MM.1S (cell line): ENCODE data around the gene DLEC1.

Source experiments
- DNase-seq: peaks from one replicate; pipeline ENCODE4 v3.0.0-alpha.2; 2015
- H2AFZ ChIP-seq: fragments of 300-600 bp; sonication (generic); 2 replicates; pipeline ENCODE4 v1.6.0; 2016; ENCODE audit warnings: antibody characterized with exemption, low read length
- H3F3A ChIP-seq: fragments of 300-600 bp; sonication (generic); 2 replicates; pipeline ENCODE4 v1.6.1; 2016; ENCODE audit warnings: mild to moderate bottlenecking, antibody characterized with exemption, low read length, moderate library complexity, mixed read lengths; ENCODE audit not compliant: insufficient read depth
- H3K27ac ChIP-seq: fragments of 300-600 bp; sonication (generic); 2 replicates; pipeline ENCODE4 v1.5.1; 2016; ENCODE audit warnings: mild to moderate bottlenecking, low read length
- H3K27me3 ChIP-seq: fragments of 300-600 bp; sonication (generic); replicated peaks from 2 replicates; pipeline ENCODE4 v1.6.0; 2016; ENCODE audit warnings: low read length; ENCODE audit not compliant: insufficient read depth
- H3K36me3 ChIP-seq: fragments of 300-600 bp; sonication (generic); replicated peaks from 2 replicates; pipeline ENCODE4 v1.6.1; 2016; ENCODE audit warnings: mild to moderate bottlenecking, low read length, mixed read lengths; ENCODE audit not compliant: insufficient read depth
- H3K4me1 ChIP-seq: fragments of 300-600 bp; sonication (generic); 2 replicates; pipeline ENCODE4 v1.6.1; 2016; ENCODE audit warnings: low read length, mixed read lengths
- H3K4me2 ChIP-seq: fragments of 300-600 bp; sonication (generic); 2 replicates; pipeline ENCODE4 v1.6.0; 2016; ENCODE audit warnings: low read depth, low read length
- H3K4me3 ChIP-seq: fragments of 300-600 bp; sonication (generic); 2 replicates; pipeline ENCODE4 v1.5.1; 2016; ENCODE audit warnings: low read length, mixed read lengths
- H3K79me2 ChIP-seq: fragments of 300-600 bp; sonication (generic); 2 replicates; pipeline ENCODE4 v1.6.1; 2016; ENCODE audit warnings: mixed run types, low read length, mixed read lengths
- H3K9ac ChIP-seq: fragments of 300-600 bp; sonication (generic); 2 replicates; pipeline ENCODE4 v1.6.1; 2016; ENCODE audit warnings: low read length, mixed read lengths
- H3K9me2 ChIP-seq: fragments of 300-600 bp; sonication (generic); replicated peaks from 2 replicates; pipeline ENCODE4 v1.6.1; 2016; ENCODE audit warnings: mild to moderate bottlenecking, low read length, mixed read lengths; ENCODE audit not compliant: insufficient read depth
- H3K9me3 ChIP-seq: fragments of 300-600 bp; sonication (generic); replicated peaks from 2 replicates; pipeline ENCODE4 v1.6.1; 2016; ENCODE audit warnings: mild to moderate bottlenecking, low read length, mixed read lengths; ENCODE audit not compliant: insufficient read depth
- H4K20me1 ChIP-seq: fragments of 300-600 bp; sonication (generic); 2 replicates; pipeline ENCODE4 v1.6.1; 2016; ENCODE audit warnings: mild to moderate bottlenecking, low read length, moderate library complexity, mixed read lengths; ENCODE audit not compliant: insufficient read depth
- EZH2 ChIP-seq: fragments of 300-600 bp; sonication (generic); optimal IDR thresholded peaks from 2 replicates; pipeline ENCODE3; 2017; ENCODE audit warnings: low read depth, mild to moderate bottlenecking, antibody characterized with exemption, low read length, mixed read lengths
- EZH2phosphoT487 ChIP-seq: fragments of 300-600 bp; sonication (generic); IDR thresholded peaks from 2 replicates; pipeline ENCODE4 v1.6.1; 2018; ENCODE audit warnings: antibody characterized with exemption, low read length
- TF ChIP-seq, protein P1 (sequence below): fragments of 300-600 bp; sonication (generic); IDR thresholded peaks from 2 replicates; pipeline ENCODE4 v1.5.1; 2016; ENCODE audit warnings: antibody characterized with exemption, low read length, mixed read lengths

DLEC1 gene

DNA sequence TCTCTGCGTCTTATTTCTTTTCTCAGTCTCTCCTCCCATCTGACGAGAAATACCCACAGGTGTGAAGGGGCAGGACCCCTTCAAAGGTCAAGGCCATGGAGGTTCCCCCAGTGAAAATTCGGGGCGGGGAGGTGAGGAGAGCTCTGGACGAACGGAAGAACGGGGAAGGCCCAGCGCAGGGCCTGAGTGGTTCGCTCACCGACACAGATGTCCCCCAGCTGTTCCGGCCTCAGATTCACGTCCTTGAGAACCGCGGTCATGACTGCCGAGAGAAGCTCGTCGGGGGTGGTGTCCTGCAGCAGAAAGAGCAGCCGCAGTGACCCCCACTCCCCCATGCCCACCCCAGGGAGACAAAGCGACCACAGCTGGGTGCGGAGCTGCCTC lies 97.4 kb downstream of the DLEC1 start:
- no peaks in the 10 kb centered on the region for H3K9me2 ChIP-seq
- H3K4me1 ChIP-seq: peaks cover 6% of the 10 kb centered on the region; the same call in 1 of the 2 replicates
- peak overlapping the region; percentile 85 for H3K9ac ChIP-seq
- peak overlapping the region; percentile 66 for H3K4me3 ChIP-seq
- TF ChIP-seq EZH2phosphoT487: no peak
- TF ChIP-seq EZH2: no peak
- TF ChIP-seq, protein P1, sequence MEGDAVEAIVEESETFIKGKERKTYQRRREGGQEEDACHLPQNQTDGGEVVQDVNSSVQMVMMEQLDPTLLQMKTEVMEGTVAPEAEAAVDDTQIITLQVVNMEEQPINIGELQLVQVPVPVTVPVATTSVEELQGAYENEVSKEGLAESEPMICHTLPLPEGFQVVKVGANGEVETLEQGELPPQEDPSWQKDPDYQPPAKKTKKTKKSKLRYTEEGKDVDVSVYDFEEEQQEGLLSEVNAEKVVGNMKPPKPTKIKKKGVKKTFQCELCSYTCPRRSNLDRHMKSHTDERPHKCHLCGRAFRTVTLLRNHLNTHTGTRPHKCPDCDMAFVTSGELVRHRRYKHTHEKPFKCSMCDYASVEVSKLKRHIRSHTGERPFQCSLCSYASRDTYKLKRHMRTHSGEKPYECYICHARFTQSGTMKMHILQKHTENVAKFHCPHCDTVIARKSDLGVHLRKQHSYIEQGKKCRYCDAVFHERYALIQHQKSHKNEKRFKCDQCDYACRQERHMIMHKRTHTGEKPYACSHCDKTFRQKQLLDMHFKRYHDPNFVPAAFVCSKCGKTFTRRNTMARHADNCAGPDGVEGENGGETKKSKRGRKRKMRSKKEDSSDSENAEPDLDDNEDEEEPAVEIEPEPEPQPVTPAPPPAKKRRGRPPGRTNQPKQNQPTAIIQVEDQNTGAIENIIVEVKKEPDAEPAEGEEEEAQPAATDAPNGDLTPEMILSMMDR: no peak
- H3K4me2 ChIP-seq: peak overlapping the region; percentile 86
- H4K20me1 ChIP-seq: no peaks in the 10 kb centered on the region
- no peak overlapping the region; the same call in 1 of the 2 replicates for H3K27ac ChIP-seq
- peaks cover 28% of the 10 kb centered on the region for H3K79me2 ChIP-seq
- H3F3A ChIP-seq: no peaks in the 10 kb centered on the region
- peak; percentile 14 for DNase-seq
- H3K9me3 ChIP-seq: no peaks in the 10 kb centered on the region
- H2AFZ ChIP-seq: peak overlapping the region; percentile 86
- H3K36me3 ChIP-seq: no peaks in the 10 kb centered on the region
- H3K27me3 ChIP-seq: no peaks in the 10 kb centered on the region

DNA sequence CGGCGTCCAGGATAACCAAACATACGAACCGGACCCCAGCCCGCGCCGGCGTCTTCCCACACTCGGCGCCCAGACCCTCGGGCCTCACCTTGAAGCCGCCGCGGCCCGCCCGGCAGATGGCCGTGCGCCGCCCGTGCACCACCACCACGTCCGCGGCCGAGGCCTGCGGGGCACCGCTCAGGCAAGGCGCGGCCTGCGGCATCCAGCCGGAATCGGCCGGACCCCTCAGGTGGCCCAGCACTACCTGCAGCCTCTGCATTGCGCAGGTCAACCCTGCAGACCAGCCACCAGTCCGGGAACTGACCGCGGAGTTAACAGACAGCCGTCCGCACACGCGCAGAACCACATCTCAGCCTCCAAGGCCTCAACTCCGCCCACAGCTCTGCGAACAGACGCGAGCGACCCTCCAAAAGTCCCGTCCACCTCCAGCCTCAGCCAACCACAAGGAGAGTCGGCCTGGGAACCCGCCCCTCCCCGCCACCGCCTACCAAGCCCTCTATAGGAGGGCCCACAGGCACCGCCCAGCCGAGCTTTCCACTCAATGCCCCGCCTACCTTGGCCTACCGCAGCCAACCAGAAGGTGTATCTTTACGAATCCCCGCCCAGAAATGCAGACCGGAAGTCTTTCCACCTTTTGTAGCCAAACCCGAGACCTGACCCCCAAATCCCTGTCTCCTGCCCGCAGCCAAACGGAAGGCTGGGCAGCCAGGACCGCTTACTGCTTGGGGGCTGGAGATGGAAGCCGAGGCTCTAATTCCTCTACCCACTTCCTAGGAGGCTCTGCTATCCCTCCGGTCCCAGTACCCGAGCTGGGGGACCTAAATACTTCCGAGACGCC lies 98.0 kb downstream of the DLEC1 start, which contains the start of gene ACAA1:
ACAA1 (minus strand) TSS at position 351 of the 838 bp plus-strand sequence; CDS start at position 259, 92 bp downstream.
- H3K4me1 ChIP-seq: peaks cover 6% of the 10 kb centered on the region; the same call in 1 of the 2 replicates

DNA sequence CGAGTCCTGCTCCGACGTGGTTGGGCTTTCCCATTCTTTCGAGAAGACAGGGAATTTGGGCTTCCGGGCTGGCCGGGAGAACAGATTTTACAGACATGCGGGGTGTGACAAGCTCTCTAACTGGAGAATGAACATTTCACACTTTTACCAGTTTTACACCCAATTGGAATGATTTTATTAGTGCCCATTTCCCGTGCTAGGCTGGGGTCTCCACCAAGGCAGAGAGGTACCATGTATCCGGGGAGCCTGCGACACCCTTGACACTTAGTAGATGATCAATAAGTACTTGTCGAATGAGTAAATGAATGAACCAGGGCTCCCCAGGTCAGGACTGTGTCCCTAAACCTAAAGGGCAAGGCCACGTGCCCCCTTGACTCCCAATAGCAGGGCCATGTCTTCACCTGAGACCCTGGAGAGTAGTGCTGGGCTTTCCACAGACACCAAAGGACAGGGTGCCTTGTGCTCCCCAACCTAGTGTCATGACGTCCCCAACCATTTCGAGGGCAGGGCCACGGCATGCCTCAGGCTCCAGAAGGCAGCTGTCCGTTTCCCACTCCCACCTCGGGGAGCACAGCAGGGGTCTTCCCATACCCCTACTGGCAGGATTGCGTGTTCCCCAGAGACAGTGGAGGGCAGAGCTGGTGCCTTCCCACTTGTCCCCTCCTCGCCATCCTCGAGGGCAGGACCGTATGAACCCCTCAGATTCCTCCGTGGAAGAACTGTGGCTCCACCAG lies 98.8 kb downstream of the DLEC1 start:
- H3K27ac ChIP-seq: peak overlapping the region; percentile 12; the same call in 1 of the 2 replicates
- H3K9me3 ChIP-seq: no peaks in the 10 kb centered on the region
- no peaks in the 10 kb centered on the region for H3K9me2 ChIP-seq
- H3K27me3 ChIP-seq: no peaks in the 10 kb centered on the region
- no peaks in the 10 kb centered on the region for H4K20me1 ChIP-seq
- no peaks in the 10 kb centered on the region for H3K36me3 ChIP-seq
- peak overlapping the region; percentile 51; the same call in 1 of the 2 replicates for H3K9ac ChIP-seq
- H2AFZ ChIP-seq: peak overlapping the region; percentile 75
- peak overlapping the region; percentile 66 for H3K4me3 ChIP-seq
- peak overlapping the region; percentile 96 for H3K4me2 ChIP-seq
- H3F3A ChIP-seq: no peaks in the 10 kb centered on the region
- no peak for TF ChIP-seq EZH2phosphoT487
- TF ChIP-seq, protein P1: no peak
- no peak for TF ChIP-seq EZH2
- H3K4me1 ChIP-seq: peaks cover 6% of the 10 kb centered on the region; the same call in 1 of the 2 replicates
- DNase-seq: peak; percentile 20
- peaks cover 28% of the 10 kb centered on the region for H3K79me2 ChIP-seq

More for the DNA sequence above, 98.0 kb downstream of the DLEC1 start, which contains the start of gene ACAA1:
- no peaks in the 10 kb centered on the region for H3K9me2 ChIP-seq
- peak within 1 kb of the TSS; percentile 86 for H2AFZ ChIP-seq
- no peaks in the 10 kb centered on the region for H3K36me3 ChIP-seq
- DNase-seq: peak; percentile 99
- TF ChIP-seq, protein P1: no peak
- TF ChIP-seq EZH2phosphoT487 (no peak), EZH2 (no peak)
- no peaks in the 10 kb centered on the region for H3F3A ChIP-seq
- H3K4me2 ChIP-seq: peak within 1 kb of the TSS; percentile 96
- H3K4me3 ChIP-seq: peak within 1 kb of the TSS; percentile 66
- H3K9ac ChIP-seq: peak within 1 kb of the TSS; percentile 85
- H4K20me1 ChIP-seq: no peaks in the 10 kb centered on the region
- H3K27ac ChIP-seq: peak within 1 kb of the TSS; percentile 12; the same call in 1 of the 2 replicates
- H3K27me3 ChIP-seq: no peaks in the 10 kb centered on the region
- H3K9me3 ChIP-seq: no peaks in the 10 kb centered on the region
- H3K79me2 ChIP-seq: peaks cover 28% of the 10 kb centered on the region
